ENCODE data around the gene VPS52.

Gene VPS52

GRCh38 chr6:33292996-33293682 lies 21.5 kb upstream of the VPS52 start:
- H3K9me3 Mint-ChIP-seq: no peaks in the 10 kb centered on the region
- no peak for TF ChIP-seq CTCF (IDR thresholded peaks at IDR 0.05; ENCODE audit: unreplicated experiment in 3 of 3)
- peaks cover 19% of the 10 kb centered on the region for H3K36me3 Mint-ChIP-seq (ENCODE audit: low read depth)
- peak overlapping the region in 1 of 3 experiments; percentile 67 for H3K27ac Mint-ChIP-seq
- H3K4me1 Mint-ChIP-seq: peaks cover 30% of the 10 kb centered on the region
- no peaks in the 10 kb centered on the region for H3K27me3 Mint-ChIP-seq (ENCODE audit: low read depth)
- peak overlapping the region in 2 of 3 experiments; percentile 16 to 68 for H3K4me3 Mint-ChIP-seq

- H3K9me3 Mint-ChIP-seq: no peaks in the 10 kb centered on the region
- peak overlapping the region; percentile 96 to 98 (median 98) for H3K4me3 Mint-ChIP-seq
- peaks cover 31% of the 10 kb centered on the region for H3K4me1 Mint-ChIP-seq
- no peaks in the 10 kb centered on the region for H3K27me3 Mint-ChIP-seq (ENCODE audit: low read depth)
- H3K36me3 Mint-ChIP-seq (ENCODE audit: low read depth): peaks cover 33% of the 10 kb centered on the region
- H3K27ac Mint-ChIP-seq: peak overlapping the region in 1 of 3 experiments; percentile 35
- no peak for TF ChIP-seq CTCF (IDR thresholded peaks at IDR 0.05; ENCODE audit: unreplicated experiment in 3 of 3)
Measured at GRCh38 chr6:33290459-33290858, 18.8 kb upstream of the VPS52 start.

DNA sequence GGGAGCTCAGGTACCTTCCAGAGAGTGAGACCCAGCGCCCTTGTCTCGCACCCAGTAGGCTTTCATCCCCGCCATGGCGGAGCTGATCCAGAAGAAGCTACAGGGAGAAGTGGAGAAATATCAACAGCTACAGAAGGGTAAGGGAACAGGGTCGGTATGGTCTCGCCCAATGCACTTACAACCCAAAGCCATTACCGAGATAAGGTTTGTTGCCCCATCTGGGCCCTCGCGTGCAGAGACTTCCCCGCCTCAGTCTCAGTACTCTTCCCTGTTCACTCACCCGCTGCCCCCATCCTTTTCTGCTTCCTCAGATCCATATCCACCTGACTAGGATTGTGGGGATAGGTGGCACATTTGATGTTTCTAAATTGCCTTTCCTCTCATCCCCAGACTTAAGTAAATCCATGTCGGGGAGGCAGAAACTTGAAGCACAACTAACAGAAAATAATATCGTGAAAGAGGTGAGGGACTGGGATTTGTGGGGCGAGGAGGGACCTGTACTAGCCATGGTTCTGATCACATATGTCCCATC lies 18.2 kb upstream of the VPS52 start:
- H3K4me1 Mint-ChIP-seq: peaks cover 31% of the 10 kb centered on the region
- H3K36me3 Mint-ChIP-seq (ENCODE audit: low read depth): peaks cover 33% of the 10 kb centered on the region
- peak overlapping the region; percentile 96 to 98 (median 98) for H3K4me3 Mint-ChIP-seq
- no peak for TF ChIP-seq CTCF (IDR thresholded peaks at IDR 0.05; ENCODE audit: unreplicated experiment in 3 of 3)
- H3K27ac Mint-ChIP-seq: peak overlapping the region; percentile 56 to 69 (median 66)
- no peaks in the 10 kb centered on the region for H3K9me3 Mint-ChIP-seq
- no peaks in the 10 kb centered on the region for H3K27me3 Mint-ChIP-seq (ENCODE audit: low read depth)

GRCh38 chr6:33288921-33289783 lies 17.5 kb upstream of the VPS52 start, which contains the start of the genes PFDN6 and WDR46:
PFDN6 (plus strand) TSS chr6:33289601; CDS start chr6:33289857, 256 bp downstream.
WDR46 (minus strand) TSS chr6:33289239; CDS start chr6:33289170, 69 bp downstream.
- H3K27ac Mint-ChIP-seq: peak within 1 kb of the TSS; percentile 56 to 69 (median 66)
- TF ChIP-seq CTCF (IDR thresholded peaks at IDR 0.05; ENCODE audit: unreplicated experiment in 3 of 3): no peak
- H3K36me3 Mint-ChIP-seq (ENCODE audit: low read depth): peaks cover 35% of the 10 kb centered on the region
- H3K27me3 Mint-ChIP-seq (ENCODE audit: low read depth): no peaks in the 10 kb centered on the region
- peak within 1 kb of the TSS; percentile 96 to 98 (median 98) for H3K4me3 Mint-ChIP-seq
- H3K9me3 Mint-ChIP-seq: no peaks in the 10 kb centered on the region
- H3K4me1 Mint-ChIP-seq: peaks cover 31% of the 10 kb centered on the region

- Mint-ChIP-seq H3K4me3 (peak overlapping the region; percentile 96 to 98 (median 98)), H3K27me3 (ENCODE audit: low read depth) (no peaks in the 10 kb centered on the region), H3K4me1 (peaks cover 31% of the 10 kb centered on the region), H3K9me3 (no peaks in the 10 kb centered on the region), H3K27ac (peak overlapping the region in 2 of 3 experiments; percentile 66 to 69), H3K36me3 (ENCODE audit: low read depth) (peaks cover 33% of the 10 kb centered on the region)
- no peak for TF ChIP-seq CTCF (IDR thresholded peaks at IDR 0.05; ENCODE audit: unreplicated experiment in 3 of 3)
Measured at GRCh38 chr6:33288141-33288920, 16.7 kb upstream of the VPS52 start.

Data from nephron (organoid).